GM12878 (cell line): ENCODE results near the gene MCTP2. TPM values are rescaled to one million over a fixed set of nuclear protein-coding genes. Genes with fewer than 3 reads are reported as not detected.

Source experiments
- ATAC-seq: fragments of 200-7000 bp; cut with Tn5 transposase; 3 replicates; pipeline ENCODE4 v1.9.1; 2020; ENCODE audit warnings: mild to moderate bottlenecking, moderate library complexity
- BruUV-seq: library from RNA; stranded (reverse); fragments of 400-500 nt; replicated peaks from 2 replicates; lab custom pipeline; 2021; lab: Mats Ljungman, UMichigan
- CTCF ChIA-PET: fragments of 300-600 bp; sonication (Branson Sonifier 250); formaldehyde crosslinking; extraction: SDS; loops from one replicate; lab custom pipeline; 2021; ENCODE audit warnings: inconsistent platforms; lab: Yijun Ruan, JAX
- POLR2A ChIA-PET: fragments of 350-600 bp; formaldehyde crosslinking; extraction: SDS; loops from one replicate; lab custom pipeline; 2021; ENCODE audit warnings: inconsistent platforms; lab: Charles Lee
- RAD21 ChIA-PET: fragments of 300-600 bp; sonication (Branson Sonifier 250); formaldehyde crosslinking; loops from one replicate; lab custom pipeline; 2023; ENCODE audit warnings: antibody characterized with exemption; ENCODE audit not compliant: unreplicated experiment; lab: Charles Lee
- SMC1A ChIA-PET: fragments of 300-600 bp; sonication (Branson Sonifier 250); formaldehyde crosslinking; loops from one replicate; lab custom pipeline; 2023; ENCODE audit not compliant: unreplicated experiment, uncharacterized antibody; lab: Charles Lee
- DNase-seq: peaks from one replicate; pipeline ENCODE4 v3.0.0-alpha.2; 2011; ENCODE audit warnings: low read depth, low spot score
- FAIRE-seq: peaks from 3 replicates; lab custom pipeline; 2011; peaks lifted over from hg19 to GRCh38; lab: Jason Lieb, UNC
- H2AFZ ChIP-seq: 2 replicates; pipeline ENCODE4 v1.6.0; 2011; ENCODE audit warnings: low read depth, low read length, control low read depth; ENCODE audit not compliant: control insufficient read depth
- H3K27ac ChIP-seq: 2 replicates; pipeline ENCODE4 v1.5.1; 2011; ENCODE audit warnings: control low read depth; ENCODE audit not compliant: control insufficient read depth, insufficient read depth
- H3K27me3 ChIP-seq, 2 experiments: replicated peaks in 1 of 2; 2 replicates each; pipeline versions ENCODE4 v1.6.0 to v1.6.1; 2011; ENCODE audit warnings: low read length in 1 of 2; ENCODE audit not compliant: control insufficient read depth in 2 of 2, insufficient read depth in 2 of 2
- H3K36me3 ChIP-seq, 2 experiments: 2 replicates each; pipeline ENCODE4 v1.5.1; 2011; ENCODE audit warnings: low read length in 1 of 2; ENCODE audit not compliant: control insufficient read depth in 2 of 2, insufficient read depth in 2 of 2
- H3K4me1 ChIP-seq: 2 replicates; pipeline ENCODE4 v1.6.1; 2011; ENCODE audit warnings: mild to moderate bottlenecking, low read length, moderate library complexity, mixed read lengths; ENCODE audit not compliant: control insufficient read depth, insufficient read depth
- H3K4me2 ChIP-seq: 2 replicates; pipeline ENCODE4 v1.6.0; 2011; ENCODE audit warnings: control low read depth; ENCODE audit not compliant: control insufficient read depth, insufficient read depth
- H3K4me3 ChIP-seq: fragments of 200-600 bp; sonication (generic); 2 replicates; pipeline ENCODE4 v1.5.1; 2016
- H3K79me2 ChIP-seq: 2 replicates; pipeline ENCODE4 v1.6.0; 2011; ENCODE audit warnings: low read length; ENCODE audit not compliant: control insufficient read depth, insufficient read depth
- H3K9ac ChIP-seq: 2 replicates; pipeline ENCODE4 v1.8.0; 2011; ENCODE audit warnings: low read length, control low read depth, mixed read lengths; ENCODE audit not compliant: control insufficient read depth, insufficient read depth
- H3K9me3 ChIP-seq: replicated peaks from 3 replicates; pipeline ENCODE4 v1.5.1; 2011; ENCODE audit warnings: mild to moderate bottlenecking, low read length; ENCODE audit not compliant: control insufficient read depth, insufficient read depth
- H4K20me1 ChIP-seq: 2 replicates; pipeline ENCODE4 v1.6.0; 2011; ENCODE audit not compliant: control insufficient read depth, insufficient read depth
- EGR1 ChIP-seq, 2 experiments: IDR thresholded peaks; 1 replicate in 1 of 2; 2 replicates in 1 of 2; pipeline ENCODE4 v1.6.1; 2011 to 2012; ENCODE audit warnings: low read depth in 2 of 2, low read length in 2 of 2, borderline replicate concordance in 1 of 2, mild to moderate bottlenecking in 1 of 2, moderate library complexity in 1 of 2
- MTA3 ChIP-seq: IDR thresholded peaks from 2 replicates; pipeline ENCODE4 v1.6.1; 2012; ENCODE audit warnings: low read length, inconsistent platforms, borderline replicate concordance
- SMARCA5 ChIP-seq: fragments of 450-650 bp; IDR thresholded peaks from 2 replicates; pipeline ENCODE4 v1.6.1; 2017; ENCODE audit warnings: mild to moderate bottlenecking
- SMC3 ChIP-seq: IDR thresholded peaks from 2 replicates; pipeline ENCODE4 v1.6.1; 2011; ENCODE audit warnings: low read length, improper control_type of control experiment, borderline replicate concordance
- SUZ12 ChIP-seq: fragments of 200-600 bp; sonication (generic); IDR thresholded peaks from one replicate; pipeline ENCODE4 v1.6.1; 2018; ENCODE audit warnings: antibody characterized with exemption, mild to moderate bottlenecking; ENCODE audit not compliant: unreplicated experiment
- TCF3 ChIP-seq: IDR thresholded peaks from 2 replicates; pipeline ENCODE4 v1.6.1; 2012; ENCODE audit warnings: low read depth, mild to moderate bottlenecking, low read length, borderline replicate concordance; ENCODE audit not compliant: insufficient read depth
- WGBS: methylation state at CpG from one replicate; pipeline ENCODE4 v1.1.6; 2016; ENCODE audit warnings: low lambda C conversion rate; ENCODE audit not compliant: insufficient replicate concordance, insufficient coverage; ENCODE audit errors: missing lambda C conversion rate; 5-methylcytosine and 5-hydroxymethylcytosine counted together
- in situ Hi-C: fragments of 300-500 bp; cut with MboI; formaldehyde crosslinking; loops from 9 replicates; pipeline ENCODE4 v1.14.3; 2018; ENCODE audit warnings: mixed read lengths
- intact Hi-C: fragments of 100-400 bp; cut with micrococcal nuclease; formaldehyde crosslinking; loops from one replicate; pipeline ENCODE4 v1.14.2; 2022; ENCODE audit not compliant: unreplicated experiment
- polyA plus RNA-seq, 11 experiments: library from polyadenylated mRNA; depleted of rRNA in 4 of 11; unstranded in 6 of 11; stranded (reverse) in 5 of 11; fragments of >200 nt; fragmentation: Nextera tagmentation in 4 of 11; fragmentation: Illumina TruSeq in 1 of 11; extraction: Ambion mirVana in 4 of 11; extraction: Trizol in 1 of 11; gene quantifications; 1 replicate in 1 of 11; 2 replicates in 10 of 11; pipeline versions ENCODE4 v1.2.1 to v1.2.3, GENCODE V29; 2011 to 2016; ENCODE audit warnings: inconsistent platforms in 2 of 11, missing spikeins in 2 of 11, low read depth in 1 of 11
- total RNA-seq, 4 experiments: library from RNA; depleted of rRNA in 3 of 4; stranded (reverse); fragments of >200 nt in 3 of 4; fragmentation: Illumina TruSeq in 1 of 4; extraction: Trizol in 1 of 4; gene quantifications; 2 replicates each; pipeline versions ENCODE4 v1.2.1 to v1.2.3, GENCODE V29; 2013 to 2021
- TF ChIP-seq, protein P1 (sequence below): IDR thresholded peaks from 2 replicates; pipeline ENCODE4 v1.6.1; 2011; ENCODE audit warnings: borderline replicate concordance, low read depth, mild to moderate bottlenecking, moderate library complexity, mixed read lengths, low read length; ENCODE audit not compliant: insufficient read depth; ENCODE audit errors: extremely low read length

MCTP2 gene
- total and polyA plus RNA-seq, 10 of the 15 experiments (the other 5 are each of a cell fraction or from before 2014, with no cell fraction given), result 0.24 to 48.5 (median 0.88) TPM

- H3K27me3 ChIP-seq, result no peaks in the 10 kb centered on the region
- ChIA-PET POLR2A (interaction anchor here (0.9 to 1.2 kb wide), 2 partner anchors 13 to 34 kb away, joined by 3 read pairs; no protein-coding TSS in a partner anchor), RAD21 (interaction anchor here (1.0 to 1.7 kb wide), 5 partner anchors 11 to 44 kb away, joined by 3 to 6 read pairs (median 4); no protein-coding TSS in a partner anchor), CTCF (interaction anchor here (0.6 to 1.6 kb wide), 3 partner anchors 14 to 1522 kb away, joined by 3 to 5 read pairs (median 3); no protein-coding TSS in a partner anchor), SMC1A (interaction anchor here (0.7 to 1.8 kb wide), 7 partner anchors 10 to 1775 kb away, joined by 3 to 14 read pairs (median 3); no protein-coding TSS in a partner anchor)
- H3K36me3 ChIP-seq, result no peaks in the 10 kb centered on the region
- H3K9me3 ChIP-seq, result no peaks in the 10 kb centered on the region; the same call in 2 of the 3 replicates
- intact Hi-C loops, result no loop called here
- H2AFZ ChIP-seq, result no peak overlapping the region
- H3K4me1 ChIP-seq, result no peaks in the 10 kb centered on the region
- no peaks in the 10 kb centered on the region for H4K20me1 ChIP-seq
- DNase-seq, result no peak
- BruUV-seq, result no TSS peak
- no peak overlapping the region for H3K4me2 ChIP-seq
- 0% methylated on average over 1 of the region's 1 CpG for WGBS
- TF ChIP-seq, protein P1, sequence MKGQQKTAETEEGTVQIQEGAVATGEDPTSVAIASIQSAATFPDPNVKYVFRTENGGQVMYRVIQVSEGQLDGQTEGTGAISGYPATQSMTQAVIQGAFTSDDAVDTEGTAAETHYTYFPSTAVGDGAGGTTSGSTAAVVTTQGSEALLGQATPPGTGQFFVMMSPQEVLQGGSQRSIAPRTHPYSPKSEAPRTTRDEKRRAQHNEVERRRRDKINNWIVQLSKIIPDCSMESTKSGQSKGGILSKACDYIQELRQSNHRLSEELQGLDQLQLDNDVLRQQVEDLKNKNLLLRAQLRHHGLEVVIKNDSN, result no peak
- no peak for TF ChIP-seq TCF3
- no peak for TF ChIP-seq SMC3
- TF ChIP-seq SUZ12, result no peak
- no peak for TF ChIP-seq MTA3
- TF ChIP-seq EGR1 (IDR thresholded peaks at IDR 0.05; ENCODE audit: borderline replicate concordance in 1 of 2, low read depth in 2 of 2, low read length in 2 of 2), result no peak
- no peak for TF ChIP-seq SMARCA5
- TF ChIP-seq, all 136 proteins: peak for 0
- no peak for FAIRE-seq
- in situ Hi-C loops, result no loop called here
- H3K4me3 ChIP-seq, result no peak overlapping the region
- H3K27ac ChIP-seq, result no peak overlapping the region
- H3K79me2 ChIP-seq, result no peaks in the 10 kb centered on the region
- no peak for ATAC-seq
- no peak overlapping the region for H3K9ac ChIP-seq
These were observed 42.5 kb downstream of the MCTP2 start for GRCh38 chr15:94273826-94274225.
